HepG2 (cell line): ENCODE measurements around the gene ZFAND3. TPM values are rescaled to one million over a fixed set of nuclear protein-coding genes. Genes with fewer than 3 reads are reported as not detected.

Experiments used
- ATAC-seq: fragments of 200-7000 bp; cut with Tn5 transposase; 3 replicates; pipeline ENCODE4 v1.9.1; 2020; ENCODE audit warnings: mild to moderate bottlenecking, moderate library complexity
- BruUV-seq: library from RNA; stranded (reverse); fragments of 400-500 nt; replicated peaks from 2 replicates; lab custom pipeline; 2021; lab: Mats Ljungman, UMichigan
- CTCF ChIA-PET: fragments of 300-600 bp; formaldehyde crosslinking; extraction: SDS; loops from one replicate; lab custom pipeline; 2021; ENCODE audit warnings: low total read pairs, inconsistent platforms, low intra/inter-chr PET ratio; lab: Yijun Ruan, JAX
- POLR2A ChIA-PET: fragments of 350-600 bp; sonication (Branson Sonifier 250); formaldehyde crosslinking; loops from one replicate; lab custom pipeline; 2020; ENCODE audit warnings: antibody characterized with exemption, inconsistent platforms; lab: Yijun Ruan, JAX
- DNase-seq: peaks from one replicate; pipeline ENCODE4 v3.0.0-alpha.2; 2015; ENCODE audit warnings: low spot score
- FAIRE-seq: peaks from 3 replicates; lab custom pipeline; 2011; peaks lifted over from hg19 to GRCh38; lab: Jason Lieb, UNC
- H2AFZ ChIP-seq: one replicate; pipeline ENCODE4 v1.6.1; 2011; ENCODE audit warnings: low read length, inconsistent platforms
- H3K27ac ChIP-seq: fragments of 300-600 bp; 3 replicates; pipeline ENCODE4 v1.8.0; 2011; ENCODE audit warnings: mixed run types, mild to moderate bottlenecking, mixed read lengths, low read length, inconsistent platforms; ENCODE audit not compliant: insufficient read depth; ENCODE audit errors: extremely low read length
- H3K27me3 ChIP-seq, 2 experiments: fragments of 200-600 bp in 1 of 2; 2 replicates in 1 of 2; 3 replicates in 1 of 2; pipeline versions ENCODE4 v1.6.0 to v1.8.0; 2011; ENCODE audit warnings: low read length in 2 of 2, mild to moderate bottlenecking in 2 of 2, moderate library complexity in 2 of 2, inconsistent platforms in 1 of 2; ENCODE audit not compliant: insufficient read depth in 2 of 2, control insufficient read depth in 1 of 2
- H3K36me3 ChIP-seq, 2 experiments: fragments of 200-600 bp in 1 of 2; replicated peaks in 1 of 2; 2 replicates in 1 of 2; 3 replicates in 1 of 2; pipeline versions ENCODE4 v1.5.1 to v1.8.0; 2011; ENCODE audit warnings: low read length in 2 of 2, inconsistent platforms in 1 of 2; ENCODE audit not compliant: insufficient read depth in 2 of 2, control insufficient read depth in 1 of 2
- H3K4me1 ChIP-seq: 2 replicates; pipeline ENCODE4 v1.5.1; 2012; ENCODE audit warnings: low read length, inconsistent platforms; ENCODE audit not compliant: insufficient read depth
- H3K4me2 ChIP-seq: 2 replicates; pipeline ENCODE4 v1.6.0; 2011; ENCODE audit warnings: low read depth, low read length, inconsistent platforms
- H3K4me3 ChIP-seq, 3 experiments: fragments of 200-600 bp in 1 of 3; sonication (generic), shearing (Covaris generic) in 1 of 3; replicated peaks in 1 of 3; 2 replicates each; pipeline ENCODE4 v1.5.1; 2011 to 2016; ENCODE audit warnings: low read length in 3 of 3, inconsistent platforms in 2 of 3, low read depth in 2 of 3, mild to moderate bottlenecking in 2 of 3, control low read depth in 1 of 3, mixed read lengths in 1 of 3; ENCODE audit not compliant: insufficient read depth in 1 of 3
- H3K79me2 ChIP-seq: one replicate; pipeline ENCODE4 v1.6.1; 2011; ENCODE audit warnings: low read length, inconsistent platforms; ENCODE audit not compliant: insufficient read depth
- H3K9ac ChIP-seq: 2 replicates; pipeline ENCODE4 v1.6.0; 2011; ENCODE audit warnings: mild to moderate bottlenecking, low read depth, low read length, inconsistent platforms; ENCODE audit not compliant: insufficient read depth
- H3K9me3 ChIP-seq: 2 replicates; pipeline ENCODE4 v1.5.1; 2012; ENCODE audit warnings: mild to moderate bottlenecking, low read length
- H4K20me1 ChIP-seq: 2 replicates; pipeline ENCODE4 v1.6.0; 2011; ENCODE audit warnings: inconsistent platforms, mild to moderate bottlenecking, low read length, moderate library complexity; ENCODE audit not compliant: insufficient read depth
- AKAP8 ChIP-seq: sonication (generic); formaldehyde crosslinking; IDR thresholded peaks from 2 replicates; pipeline ENCODE4 v1.5.1; 2020; ENCODE audit warnings: mild to moderate bottlenecking, missing genetic modification reagents
- KAT8 ChIP-seq: IDR thresholded peaks from 2 replicates; pipeline ENCODE4 v1.6.1; 2016; ENCODE audit warnings: missing genetic modification reagents, missing compliant biosample characterization
- MED8 ChIP-seq: sonication (generic); formaldehyde crosslinking; IDR thresholded peaks from 2 replicates; pipeline ENCODE4 v1.8.1; 2023; ENCODE audit warnings: mild to moderate bottlenecking, missing genetic modification reagents; ENCODE audit not compliant: insufficient replicate concordance
- THYN1 ChIP-seq: sonication (generic); formaldehyde crosslinking; IDR thresholded peaks from 2 replicates; pipeline ENCODE4 v1.8.1; 2023; ENCODE audit warnings: low read depth, mild to moderate bottlenecking, moderate library complexity, missing genetic modification reagents, borderline replicate concordance
- ZBTB38 ChIP-seq: sonication (generic); formaldehyde crosslinking; IDR thresholded peaks from 2 replicates; pipeline ENCODE4 v1.5.1; 2020; ENCODE audit warnings: mild to moderate bottlenecking, missing genetic modification reagents
- ZFP41 ChIP-seq: sonication (generic); formaldehyde crosslinking; IDR thresholded peaks from 2 replicates; pipeline ENCODE4 v1.4.0; 2020; ENCODE audit warnings: mild to moderate bottlenecking, missing genetic modification reagents, borderline replicate concordance
- ZNF138 ChIP-seq: sonication (generic); formaldehyde crosslinking; IDR thresholded peaks from 2 replicates; pipeline ENCODE4 v1.5.0; 2020; ENCODE audit warnings: mild to moderate bottlenecking, low read depth, missing genetic modification reagents
- ZNF652 ChIP-seq: IDR thresholded peaks from 2 replicates; pipeline ENCODE4 v1.6.1; 2016; ENCODE audit warnings: low read depth, borderline replicate concordance
- ZNF720 ChIP-seq: sonication (generic); formaldehyde crosslinking; IDR thresholded peaks from 2 replicates; pipeline ENCODE4 v1.4.0; 2020; ENCODE audit warnings: missing genetic modification reagents
- ZNF782 ChIP-seq: sonication (generic); formaldehyde crosslinking; IDR thresholded peaks from 2 replicates; pipeline ENCODE4 v1.4.0; 2020; ENCODE audit warnings: missing genetic modification reagents, mild to moderate bottlenecking, borderline replicate concordance
- WGBS: methylation state at CpG from one replicate; pipeline ENCODE4 v1.1.6; 2017; ENCODE audit warnings: low lambda C conversion rate; 5-methylcytosine and 5-hydroxymethylcytosine counted together
- in situ Hi-C: cut with HindIII; loops from 2 replicates; pipeline ENCODE4 v1.10.0; 2017; ENCODE audit warnings: low pct_unique_long_range_greater_than_20kb; ENCODE audit not compliant: extremely low pct_ligation_motif_present
- intact Hi-C: fragments of 100-400 bp; cut with micrococcal nuclease; formaldehyde crosslinking; loops from one replicate; pipeline ENCODE4 v1.10.0; 2022; ENCODE audit not compliant: unreplicated experiment
- polyA plus RNA-seq, 8 experiments: library from polyadenylated mRNA; depleted of rRNA in 3 of 8; stranded (reverse) in 7 of 8; unstranded in 1 of 8; fragments of >200 nt; fragmentation: Illumina TruSeq in 4 of 8; extraction: Trizol in 4 of 8; gene quantifications; 2 replicates each; pipeline versions ENCODE4 v1.2.1 to v1.2.3, GENCODE V29; 2011 to 2016; ENCODE audit warnings: low read depth in 4 of 8, missing spikeins in 1 of 8, mixed read lengths in 1 of 8; ENCODE audit not compliant: insufficient read depth in 1 of 8
- total RNA-seq, 5 experiments: library from RNA; depleted of rRNA; stranded (reverse); fragments of >200 nt; fragmentation: Illumina TruSeq; extraction: Trizol; gene quantifications; 2 replicates each; pipeline ENCODE4 v1.2.3, GENCODE V29; 2016; ENCODE audit warnings: low read depth in 1 of 5
- TF ChIP-seq, protein P1 (sequence below), 2 experiments: sonication (generic) in 1 of 2; formaldehyde crosslinking in 1 of 2; IDR thresholded peaks; 2 replicates each; pipeline versions ENCODE4 v1.5.1 to v1.6.1; 2011 to 2020; ENCODE audit warnings: borderline replicate concordance in 1 of 2, low read depth in 1 of 2, low read length in 1 of 2, mild to moderate bottlenecking in 1 of 2, missing genetic modification reagents in 1 of 2, moderate library complexity in 1 of 2
- TF ChIP-seq, protein P2 (sequence below): IDR thresholded peaks from 2 replicates; pipeline ENCODE4 v1.6.1; 2016

The ZFAND3 gene
- total and polyA plus RNA-seq, 2 of the 13 experiments (the other 11 are each of a cell fraction or from before 2014, with no cell fraction given) = 16.4 to 17.1 TPM

DNA sequence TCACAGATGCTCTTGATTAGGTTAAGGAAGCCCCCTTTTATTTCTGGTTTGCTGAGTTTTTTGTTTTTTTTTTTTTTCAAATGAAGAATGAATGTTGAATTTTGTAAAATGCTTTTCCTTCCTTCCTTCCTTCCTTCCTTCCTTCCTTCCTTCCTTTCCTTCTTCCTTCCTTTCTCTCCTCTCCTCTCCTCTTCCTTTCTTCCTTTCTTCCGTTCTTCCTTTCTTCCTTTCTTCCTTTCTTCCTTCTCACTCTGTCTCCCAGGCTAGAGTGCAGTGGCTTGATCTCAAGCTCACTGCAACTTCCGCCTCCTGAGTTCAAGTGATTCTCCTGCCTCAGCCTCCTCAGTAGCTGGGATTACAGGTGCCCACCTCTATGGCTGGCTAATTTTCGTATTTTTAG lies 158.2 kb downstream of the ZFAND3 start:
- FAIRE-seq (no peak), ATAC-seq (no peak), DNase-seq (no peak)
- CTCF ChIA-PET = no interaction called here
- POLR2A ChIA-PET = no interaction called here
- Histone ChIP-seq H4K20me1 (peaks cover 6% of the 10 kb centered on the region; the same call in 1 of the 2 replicates), H2AFZ (no peak overlapping the region), H3K27ac (no peak overlapping the region), H3K4me2 (no peak overlapping the region), H3K36me3 (no peaks in the 10 kb centered on the region), H3K4me3 (no peak overlapping the region), H3K79me2 (peaks cover 39% of the 10 kb centered on the region), H3K4me1 (no peaks in the 10 kb centered on the region), H3K27me3 (no peaks in the 10 kb centered on the region), H3K9me3 (peaks cover 8% of the 10 kb centered on the region), H3K9ac (no peak overlapping the region)
- 84% methylated on average over 3 of the region's 3 CpGs for WGBS
- TF ChIP-seq ZNF652 (CRISPR knock-in tag) (no peak), ZBTB38 (CRISPR knock-in tag) (no peak), AKAP8 (CRISPR knock-in tag) (no peak), THYN1 (CRISPR knock-in tag) (no peak)
- in situ Hi-C loops = no loop called here
- intact Hi-C loops = no loop called here
- no TSS peak for BruUV-seq

DNA sequence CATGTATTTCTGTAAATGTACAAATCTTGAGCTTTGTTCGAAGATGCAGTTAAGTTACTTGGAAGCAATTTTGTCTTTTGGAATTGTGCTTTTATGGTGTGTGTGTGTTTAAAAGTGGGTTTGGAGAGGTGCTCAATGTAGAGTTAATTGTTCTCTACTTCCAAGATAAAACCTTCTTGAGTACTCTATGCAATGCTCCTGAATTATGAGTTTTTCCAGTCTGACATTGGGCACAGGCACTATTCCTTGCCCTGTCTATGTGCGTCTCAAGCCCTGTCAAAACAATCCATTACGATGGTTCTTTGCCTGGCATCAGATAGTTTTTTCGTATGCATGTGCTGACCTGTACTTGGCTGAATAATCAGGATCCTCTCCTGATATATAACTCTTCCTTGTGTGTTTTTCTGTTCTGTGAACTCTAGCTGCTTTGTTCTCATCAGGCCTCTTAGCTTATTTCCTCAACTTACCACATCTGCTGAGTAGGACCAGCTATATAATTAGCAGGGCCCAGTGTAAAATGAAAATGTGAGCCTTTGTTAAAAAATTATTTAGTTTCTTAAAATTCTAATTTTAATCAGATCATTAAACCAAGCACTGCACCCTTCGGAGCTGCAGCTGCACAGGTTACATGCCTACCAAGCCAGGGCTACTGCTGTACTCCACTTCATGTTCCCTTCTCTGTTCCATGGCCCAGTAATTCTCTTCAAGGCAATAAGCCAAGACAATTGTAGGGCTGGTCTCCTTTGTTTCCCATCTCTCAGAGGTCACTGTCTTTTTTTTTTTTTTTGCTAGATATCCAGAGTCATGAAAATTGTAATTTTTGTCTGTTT lies 160.1 kb downstream of the ZFAND3 start:
- no peak overlapping the region for H3K4me3 ChIP-seq
- WGBS = 78% methylated on average over 5 of the region's 5 CpGs
- no peak for DNase-seq
- TF ChIP-seq ZNF138 (CRISPR knock-in tag) = no peak
- TF ChIP-seq, protein P1, sequence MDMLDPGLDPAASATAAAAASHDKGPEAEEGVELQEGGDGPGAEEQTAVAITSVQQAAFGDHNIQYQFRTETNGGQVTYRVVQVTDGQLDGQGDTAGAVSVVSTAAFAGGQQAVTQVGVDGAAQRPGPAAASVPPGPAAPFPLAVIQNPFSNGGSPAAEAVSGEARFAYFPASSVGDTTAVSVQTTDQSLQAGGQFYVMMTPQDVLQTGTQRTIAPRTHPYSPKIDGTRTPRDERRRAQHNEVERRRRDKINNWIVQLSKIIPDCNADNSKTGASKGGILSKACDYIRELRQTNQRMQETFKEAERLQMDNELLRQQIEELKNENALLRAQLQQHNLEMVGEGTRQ (IDR thresholded peaks at IDR 0.05; ENCODE audit: low read depth, low read length) = no peak
- TF ChIP-seq, protein P1 (CRISPR knock-in tag; IDR thresholded peaks at IDR 0.05; ENCODE audit: borderline replicate concordance) = no peak
- no peak for TF ChIP-seq KAT8
- TF ChIP-seq ZFP41 (CRISPR knock-in tag) = no peak
- TF ChIP-seq, protein P2, sequence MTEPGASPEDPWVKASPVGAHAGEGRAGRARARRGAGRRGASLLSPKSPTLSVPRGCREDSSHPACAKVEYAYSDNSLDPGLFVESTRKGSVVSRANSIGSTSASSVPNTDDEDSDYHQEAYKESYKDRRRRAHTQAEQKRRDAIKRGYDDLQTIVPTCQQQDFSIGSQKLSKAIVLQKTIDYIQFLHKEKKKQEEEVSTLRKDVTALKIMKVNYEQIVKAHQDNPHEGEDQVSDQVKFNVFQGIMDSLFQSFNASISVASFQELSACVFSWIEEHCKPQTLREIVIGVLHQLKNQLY (CRISPR knock-in tag) = no peak
- TF ChIP-seq MED8 = no peak
- no peak for TF ChIP-seq ZNF720 (CRISPR knock-in tag)
- TF ChIP-seq ZNF782 (CRISPR knock-in tag) = no peak
- H3K27me3 ChIP-seq = no peaks in the 10 kb centered on the region
- in situ Hi-C loops (no loop called here), intact Hi-C loops (no loop called here)
- no peak overlapping the region for H2AFZ ChIP-seq
- no peak for FAIRE-seq
- peaks cover 5% of the 10 kb centered on the region for H3K9me3 ChIP-seq
- H3K36me3 ChIP-seq = no peaks in the 10 kb centered on the region
- POLR2A ChIA-PET = no interaction called here
- no peak overlapping the region for H3K27ac ChIP-seq
- H3K4me1 ChIP-seq = no peaks in the 10 kb centered on the region
- CTCF ChIA-PET = no interaction called here
- no peak overlapping the region for H3K9ac ChIP-seq
- H4K20me1 ChIP-seq = peaks cover 6% of the 10 kb centered on the region
- no TSS peak for BruUV-seq
- peaks cover 39% of the 10 kb centered on the region for H3K79me2 ChIP-seq
- H3K4me2 ChIP-seq = no peak overlapping the region
- ATAC-seq = no peak
